Measurements from ENCODE around the gene CEP135. TPM values are rescaled to one million over a fixed set of nuclear protein-coding genes. Genes with fewer than 3 reads are reported as not detected.

The CEP135 gene
- total and polyA plus RNA-seq, 2 experiments from 2014 or later: 5.7 to 6.6 TPM

DNA sequence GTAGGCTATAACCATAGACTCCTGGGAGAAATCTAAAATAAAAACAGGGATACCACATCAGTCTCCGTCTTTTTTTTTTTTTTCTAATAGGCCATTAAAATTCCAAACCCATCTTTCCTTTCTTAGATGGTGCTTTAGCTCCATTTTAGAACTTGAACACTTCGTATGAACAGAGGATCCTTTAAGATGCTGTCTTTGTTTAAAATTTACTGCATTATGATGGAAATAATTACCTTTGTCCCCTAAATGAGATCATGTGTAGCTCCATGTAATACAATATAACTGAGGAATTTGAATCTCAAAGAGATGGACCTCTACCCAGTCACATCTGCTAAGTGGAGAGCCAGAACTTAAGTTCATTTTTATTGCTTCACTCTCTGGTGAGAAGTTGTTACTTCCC, 47.9 kb downstream of the CEP135 start:
- Histone ChIP-seq H4K20me1 (ENCODE audit: insufficient read depth) (no peaks in the 10 kb centered on the region), H3K79me2 (ENCODE audit: insufficient read depth) (no peaks in the 10 kb centered on the region), H3K4me1 (ENCODE audit: insufficient read depth) (no peaks in the 10 kb centered on the region), H3K36me3 (ENCODE audit: low read depth) (peaks cover 7% of the 10 kb centered on the region), H3K27me3 (replicated peaks; ENCODE audit: insufficient read depth) (no peaks in the 10 kb centered on the region), H3F3A (ENCODE audit: insufficient read depth) (no peaks in the 10 kb centered on the region), H3K9me2 (ENCODE audit: insufficient read depth) (no peaks in the 10 kb centered on the region), H3K4me3 (no peak overlapping the region), H3K9me3 (ENCODE audit: low read depth) (no peaks in the 10 kb centered on the region), H3K4me2 (ENCODE audit: unreplicated experiment) (no peak overlapping the region), H2AFZ (no peak overlapping the region), H3K9ac (no peak overlapping the region), H3K27ac (no peak overlapping the region)
- in situ Hi-C loops (cut with MboI): no loop called here
- no peak for TF ChIP-seq EZH2 (IDR thresholded peaks at IDR 0.05; ENCODE audit: insufficient read depth, poor library complexity, severe bottlenecking)
- TF ChIP-seq EZH2phosphoT487 (IDR thresholded peaks at IDR 0.05; ENCODE audit: insufficient read depth, low read depth): no peak
- 70 to 89% methylated on average over 2 of the region's 2 CpGs for WGBS, 2 experiments (ENCODE audit: low coverage in 1 of 2, low lambda C conversion rate in 2 of 2, missing lambda C conversion rate in 2 of 2)
- no peak for DNase-seq

GRCh38 chr4:56003606-56004005, 54.9 kb downstream of the CEP135 start:
- peaks cover 25% of the 10 kb centered on the region for H3K36me3 ChIP-seq (ENCODE audit: low read depth)

GRCh38 chr4:56004235-56004634, 55.5 kb downstream of the CEP135 start:
- 98% methylated on average over 2 of the region's 2 CpGs for WGBS, 2 experiments (ENCODE audit: low coverage in 1 of 2, low lambda C conversion rate in 2 of 2, missing lambda C conversion rate in 2 of 2)
- Histone ChIP-seq H3K79me2 (ENCODE audit: insufficient read depth) (no peaks in the 10 kb centered on the region), H3K4me2 (ENCODE audit: unreplicated experiment) (no peak overlapping the region), H3K4me1 (ENCODE audit: insufficient read depth) (no peaks in the 10 kb centered on the region), H3K27me3 (replicated peaks; ENCODE audit: insufficient read depth) (no peaks in the 10 kb centered on the region), H3K4me3 (no peak overlapping the region), H3K9ac (no peak overlapping the region), H2AFZ (no peak overlapping the region), H3K27ac (no peak overlapping the region), H3K36me3 (ENCODE audit: low read depth) (peaks cover 25% of the 10 kb centered on the region), H3K9me2 (ENCODE audit: insufficient read depth) (no peaks in the 10 kb centered on the region), H4K20me1 (ENCODE audit: insufficient read depth) (no peaks in the 10 kb centered on the region), H3F3A (ENCODE audit: insufficient read depth) (no peaks in the 10 kb centered on the region), H3K9me3 (ENCODE audit: low read depth) (no peaks in the 10 kb centered on the region)
- in situ Hi-C loops (cut with MboI): no loop called here
- DNase-seq: no peak
- TF ChIP-seq EZH2phosphoT487 (IDR thresholded peaks at IDR 0.05; ENCODE audit: insufficient read depth, low read depth) (no peak), EZH2 (IDR thresholded peaks at IDR 0.05; ENCODE audit: insufficient read depth, poor library complexity, severe bottlenecking) (no peak)

More at GRCh38 chr4:56003606-56004005, 54.9 kb downstream of the CEP135 start:
- H3K79me2 ChIP-seq (ENCODE audit: insufficient read depth): no peaks in the 10 kb centered on the region
- no peak for DNase-seq
- H3K4me1 ChIP-seq (ENCODE audit: insufficient read depth): no peaks in the 10 kb centered on the region
- in situ Hi-C loops (cut with MboI): no loop called here
- no peak overlapping the region for H3K4me2 ChIP-seq (ENCODE audit: unreplicated experiment)
- no peak overlapping the region for H3K9ac ChIP-seq
- no peaks in the 10 kb centered on the region for H3K9me2 ChIP-seq (ENCODE audit: insufficient read depth)
- no peak overlapping the region for H3K27ac ChIP-seq
- H4K20me1 ChIP-seq (ENCODE audit: insufficient read depth): no peaks in the 10 kb centered on the region
- no peaks in the 10 kb centered on the region for H3F3A ChIP-seq (ENCODE audit: insufficient read depth)
- H3K9me3 ChIP-seq (ENCODE audit: low read depth): no peaks in the 10 kb centered on the region
- H3K27me3 ChIP-seq (replicated peaks; ENCODE audit: insufficient read depth): no peaks in the 10 kb centered on the region
- TF ChIP-seq EZH2phosphoT487 (IDR thresholded peaks at IDR 0.05; ENCODE audit: insufficient read depth, low read depth) (no peak), EZH2 (IDR thresholded peaks at IDR 0.05; ENCODE audit: insufficient read depth, poor library complexity, severe bottlenecking) (no peak)
- WGBS, 2 experiments (ENCODE audit: low coverage in 1 of 2, low lambda C conversion rate in 2 of 2, missing lambda C conversion rate in 2 of 2): 96 to 97% methylated on average over 3 of the region's 3 CpGs
- H2AFZ ChIP-seq: no peak overlapping the region
- no peak overlapping the region for H3K4me3 ChIP-seq

GRCh38 chr4:56007154-56007553, 58.4 kb downstream of the CEP135 start:
- Histone ChIP-seq H3K27ac (no peak overlapping the region), H3K9me2 (ENCODE audit: insufficient read depth) (no peaks in the 10 kb centered on the region), H2AFZ (no peak overlapping the region), H3K9ac (no peak overlapping the region), H4K20me1 (ENCODE audit: insufficient read depth) (no peaks in the 10 kb centered on the region), H3F3A (ENCODE audit: insufficient read depth) (no peaks in the 10 kb centered on the region), H3K9me3 (ENCODE audit: low read depth) (no peaks in the 10 kb centered on the region), H3K79me2 (ENCODE audit: insufficient read depth) (no peaks in the 10 kb centered on the region), H3K27me3 (replicated peaks; ENCODE audit: insufficient read depth) (no peaks in the 10 kb centered on the region), H3K36me3 (ENCODE audit: low read depth) (peaks cover 32% of the 10 kb centered on the region), H3K4me3 (no peak overlapping the region), H3K4me1 (ENCODE audit: insufficient read depth) (no peaks in the 10 kb centered on the region), H3K4me2 (ENCODE audit: unreplicated experiment) (no peak overlapping the region)
- no peak for DNase-seq
- in situ Hi-C loops (cut with MboI): no loop called here
- TF ChIP-seq EZH2 (IDR thresholded peaks at IDR 0.05; ENCODE audit: insufficient read depth, poor library complexity, severe bottlenecking): no peak
- no peak for TF ChIP-seq EZH2phosphoT487 (IDR thresholded peaks at IDR 0.05; ENCODE audit: insufficient read depth, low read depth)

- Histone ChIP-seq H3K36me3 (ENCODE audit: low read depth) (peaks cover 35% of the 10 kb centered on the region), H3K9me2 (ENCODE audit: insufficient read depth) (no peaks in the 10 kb centered on the region), H3K4me1 (ENCODE audit: insufficient read depth) (no peaks in the 10 kb centered on the region), H3F3A (ENCODE audit: insufficient read depth) (no peaks in the 10 kb centered on the region), H3K9me3 (ENCODE audit: low read depth) (no peaks in the 10 kb centered on the region), H3K79me2 (ENCODE audit: insufficient read depth) (no peaks in the 10 kb centered on the region), H2AFZ (no peak overlapping the region), H3K4me3 (no peak overlapping the region), H3K4me2 (ENCODE audit: unreplicated experiment) (no peak overlapping the region), H3K27me3 (replicated peaks; ENCODE audit: insufficient read depth) (no peaks in the 10 kb centered on the region), H3K27ac (no peak overlapping the region), H3K9ac (no peak overlapping the region), H4K20me1 (ENCODE audit: insufficient read depth) (peaks cover 4% of the 10 kb centered on the region; the same call in 1 of the 2 replicates)
- in situ Hi-C loops (cut with MboI): no loop called here
- TF ChIP-seq EZH2phosphoT487 (IDR thresholded peaks at IDR 0.05; ENCODE audit: insufficient read depth, low read depth): no peak
- no peak for TF ChIP-seq EZH2 (IDR thresholded peaks at IDR 0.05; ENCODE audit: insufficient read depth, poor library complexity, severe bottlenecking)
- DNase-seq: no peak
Measured at GRCh38 chr4:56008206-56008605, 59.5 kb downstream of the CEP135 start.
